ENCODE measurements around the gene RFTN1.

DNA sequence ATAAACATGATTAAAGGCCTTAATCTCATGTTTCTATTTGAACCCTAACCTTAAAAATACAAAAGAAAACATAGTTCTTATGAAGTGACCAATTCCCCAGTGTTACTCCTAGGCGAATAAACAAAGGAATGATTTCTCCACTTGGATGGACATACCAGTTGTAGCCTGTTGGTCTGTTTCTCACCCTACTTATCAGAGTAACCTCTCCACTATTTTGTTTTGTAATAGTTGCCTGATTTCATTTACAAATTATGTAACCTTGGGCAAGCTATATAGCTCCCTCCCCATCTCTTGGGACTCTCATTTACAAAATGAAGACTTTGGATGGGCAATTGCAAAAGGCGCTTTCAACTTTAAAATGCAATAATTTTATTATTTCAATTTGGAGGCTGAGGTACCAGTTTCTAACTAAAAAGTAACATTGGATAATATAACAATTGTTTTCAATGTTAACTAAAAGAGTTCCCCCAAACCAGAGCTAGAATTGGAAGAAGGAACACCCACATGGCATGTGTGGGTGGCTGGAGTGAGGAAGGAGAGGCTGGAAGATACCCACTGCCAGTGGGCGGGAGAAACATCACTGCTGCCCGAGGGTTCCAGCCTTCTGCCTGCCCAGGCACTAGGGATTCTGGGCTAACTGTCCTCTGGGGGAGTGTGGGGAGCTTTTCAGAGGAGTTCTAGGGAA lies 74.2 kb downstream of the RFTN1 start:
- no peak for TF ChIP-seq ZNF384 (IDR thresholded peaks at IDR 0.05)
- TF ChIP-seq HDGF (IDR thresholded peaks at IDR 0.05; ENCODE audit: borderline replicate concordance) = no peak
- TF ChIP-seq, protein P1, sequence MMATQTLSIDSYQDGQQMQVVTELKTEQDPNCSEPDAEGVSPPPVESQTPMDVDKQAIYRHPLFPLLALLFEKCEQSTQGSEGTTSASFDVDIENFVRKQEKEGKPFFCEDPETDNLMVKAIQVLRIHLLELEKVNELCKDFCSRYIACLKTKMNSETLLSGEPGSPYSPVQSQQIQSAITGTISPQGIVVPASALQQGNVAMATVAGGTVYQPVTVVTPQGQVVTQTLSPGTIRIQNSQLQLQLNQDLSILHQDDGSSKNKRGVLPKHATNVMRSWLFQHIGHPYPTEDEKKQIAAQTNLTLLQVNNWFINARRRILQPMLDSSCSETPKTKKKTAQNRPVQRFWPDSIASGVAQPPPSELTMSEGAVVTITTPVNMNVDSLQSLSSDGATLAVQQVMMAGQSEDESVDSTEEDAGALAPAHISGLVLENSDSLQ (IDR thresholded peaks at IDR 0.05) = no peak
- TF ChIP-seq SUZ12 (IDR thresholded peaks at IDR 0.05) = no peak
- TF ChIP-seq ARNT (IDR thresholded peaks at IDR 0.05) = no peak
- no peak for TF ChIP-seq FOXA1 (IDR thresholded peaks at IDR 0.05)
- TF ChIP-seq FOXM1 (IDR thresholded peaks at IDR 0.05; ENCODE audit: borderline replicate concordance) = no peak
- no peak for TF ChIP-seq SP1 (IDR thresholded peaks at IDR 0.05)
- TF ChIP-seq ELF4 (IDR thresholded peaks at IDR 0.05) = no peak
- TF ChIP-seq BHLHE40 (IDR thresholded peaks at IDR 0.05; ENCODE audit: borderline replicate concordance) = no peak
- TF ChIP-seq CTBP1 (IDR thresholded peaks at IDR 0.05; ENCODE audit: borderline replicate concordance) = no peak
- TF ChIP-seq TARDBP (IDR thresholded peaks at IDR 0.05) = no peak
- no peak for TF ChIP-seq LEF1 (IDR thresholded peaks at IDR 0.05; ENCODE audit: borderline replicate concordance)

Data from HEK293T (cell line).